Measurements from ENCODE around the gene CFAP299.
A peak's percentile ranks its signal among the peaks of the same experiment; 100 is the strongest.

Gene CFAP299

DNA sequence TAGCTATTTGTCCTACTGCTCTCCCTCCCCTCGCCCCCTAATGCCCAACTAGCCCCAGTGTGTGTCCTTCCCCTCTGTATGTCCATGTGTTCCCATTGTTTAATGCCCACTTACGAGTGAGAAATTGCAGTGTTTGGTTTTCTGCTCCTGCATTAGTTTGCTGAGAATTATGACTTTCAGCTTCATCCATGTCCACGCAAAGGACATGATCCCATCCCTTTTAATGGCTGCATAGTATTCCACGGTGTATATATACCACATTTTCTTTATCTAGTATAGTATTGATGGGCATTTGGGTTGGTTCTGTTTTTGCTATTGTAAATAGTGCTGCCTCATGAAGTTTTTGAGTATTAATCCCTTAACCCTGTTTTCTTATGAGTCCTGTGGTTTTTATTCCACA lies 33.6 kb upstream of the CFAP299 start:
- in situ Hi-C loops (cut with HindIII; ENCODE audit: low pct_ligation_motif_present, low sequenced_read_pairs): no loop called here
- no peaks in the 10 kb centered on the region for H3K36me3 ChIP-seq (replicated peaks)
- DNase-seq: no peak
- H3K27ac ChIP-seq: no peak overlapping the region
- H3K4me3 ChIP-seq (ENCODE audit: low read depth, low read length): no peak overlapping the region
- no peaks in the 10 kb centered on the region for H3K27me3 ChIP-seq (replicated peaks)
- TF ChIP-seq, protein P1, sequence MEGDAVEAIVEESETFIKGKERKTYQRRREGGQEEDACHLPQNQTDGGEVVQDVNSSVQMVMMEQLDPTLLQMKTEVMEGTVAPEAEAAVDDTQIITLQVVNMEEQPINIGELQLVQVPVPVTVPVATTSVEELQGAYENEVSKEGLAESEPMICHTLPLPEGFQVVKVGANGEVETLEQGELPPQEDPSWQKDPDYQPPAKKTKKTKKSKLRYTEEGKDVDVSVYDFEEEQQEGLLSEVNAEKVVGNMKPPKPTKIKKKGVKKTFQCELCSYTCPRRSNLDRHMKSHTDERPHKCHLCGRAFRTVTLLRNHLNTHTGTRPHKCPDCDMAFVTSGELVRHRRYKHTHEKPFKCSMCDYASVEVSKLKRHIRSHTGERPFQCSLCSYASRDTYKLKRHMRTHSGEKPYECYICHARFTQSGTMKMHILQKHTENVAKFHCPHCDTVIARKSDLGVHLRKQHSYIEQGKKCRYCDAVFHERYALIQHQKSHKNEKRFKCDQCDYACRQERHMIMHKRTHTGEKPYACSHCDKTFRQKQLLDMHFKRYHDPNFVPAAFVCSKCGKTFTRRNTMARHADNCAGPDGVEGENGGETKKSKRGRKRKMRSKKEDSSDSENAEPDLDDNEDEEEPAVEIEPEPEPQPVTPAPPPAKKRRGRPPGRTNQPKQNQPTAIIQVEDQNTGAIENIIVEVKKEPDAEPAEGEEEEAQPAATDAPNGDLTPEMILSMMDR (IDR thresholded peaks at IDR 0.05; ENCODE audit: low read depth, low read length, missing control alignments): no peak

GRCh38 chr4:80302616-80303223 lies 32.8 kb upstream of the CFAP299 start:
- no peak overlapping the region for H3K4me3 ChIP-seq (ENCODE audit: low read depth, low read length)
- H3K36me3 ChIP-seq (replicated peaks): no peaks in the 10 kb centered on the region
- H3K27me3 ChIP-seq (replicated peaks): no peaks in the 10 kb centered on the region
- no peak for DNase-seq
- no peak overlapping the region for H3K27ac ChIP-seq
- in situ Hi-C loops (cut with HindIII; ENCODE audit: low pct_ligation_motif_present, low sequenced_read_pairs): no loop called here
- TF ChIP-seq, protein P1 (IDR thresholded peaks at IDR 0.05; ENCODE audit: low read depth, low read length, missing control alignments): no peak

DNA sequence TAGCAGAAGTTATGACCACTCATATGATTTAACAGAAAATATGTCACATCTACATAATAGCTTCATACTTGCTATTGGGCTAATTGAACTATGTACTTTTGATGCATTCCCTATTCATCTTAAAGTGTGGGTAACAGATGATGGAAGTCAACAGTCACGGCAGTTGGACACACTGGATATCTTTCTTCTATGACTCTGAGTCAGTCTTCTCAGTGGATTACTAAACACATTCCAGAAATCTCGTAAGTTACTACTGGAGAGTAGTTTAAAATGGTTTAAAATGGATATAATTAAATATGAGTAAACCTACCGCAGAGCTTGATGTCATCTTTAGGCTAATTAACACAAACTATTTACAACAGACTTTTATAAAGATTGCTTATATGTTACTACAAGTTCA lies 30.1 kb upstream of the CFAP299 start:
- Histone ChIP-seq H3K27me3 (replicated peaks) (no peaks in the 10 kb centered on the region), H3K4me3 (ENCODE audit: low read depth, low read length) (no peak overlapping the region), H3K36me3 (replicated peaks) (no peaks in the 10 kb centered on the region), H3K27ac (peak overlapping the region; percentile 87)
- DNase-seq: peak; percentile 45
- TF ChIP-seq, protein P1 (IDR thresholded peaks at IDR 0.05; ENCODE audit: low read depth, low read length, missing control alignments): no peak
- in situ Hi-C loops (cut with HindIII; ENCODE audit: low pct_ligation_motif_present, low sequenced_read_pairs): no loop called here

- Histone ChIP-seq H3K36me3 (replicated peaks) (no peaks in the 10 kb centered on the region), H3K4me3 (ENCODE audit: low read depth, low read length) (no peak overlapping the region), H3K27me3 (replicated peaks) (no peaks in the 10 kb centered on the region), H3K27ac (peak overlapping the region; percentile 87)
- TF ChIP-seq, protein P1 (IDR thresholded peaks at IDR 0.05; ENCODE audit: low read depth, low read length, missing control alignments): no peak
- in situ Hi-C loops (cut with HindIII; ENCODE audit: low pct_ligation_motif_present, low sequenced_read_pairs): no loop called here
- DNase-seq: no peak
These were observed 29.3 kb upstream of the CFAP299 start for GRCh38 chr4:80306260-80306659.

DNA sequence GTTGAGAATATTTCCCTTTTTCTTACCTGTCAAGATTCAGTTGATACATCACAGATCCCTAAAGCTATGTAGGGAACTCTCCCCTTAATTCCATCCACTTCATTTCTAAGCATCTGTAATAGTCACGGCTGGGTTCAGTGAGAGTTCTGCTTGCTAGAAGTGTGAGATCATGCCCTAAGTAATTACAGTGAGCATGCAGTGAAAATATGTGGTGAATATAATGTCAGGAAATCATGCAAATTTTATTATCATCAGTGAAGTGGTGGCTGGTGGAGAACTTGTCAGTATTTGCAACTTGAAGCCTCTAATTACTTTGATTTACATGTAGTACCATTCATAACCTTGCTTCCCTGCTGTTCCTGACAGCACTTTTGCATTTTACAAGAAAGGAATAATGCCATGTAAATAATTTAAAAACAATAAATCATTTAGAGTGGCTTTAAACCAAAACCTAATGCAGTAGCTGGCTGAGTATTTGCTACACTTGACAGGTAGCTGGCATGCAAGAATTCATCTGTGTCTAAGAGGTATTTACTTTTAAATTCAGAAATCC lies 28.3 kb upstream of the CFAP299 start:
- no peaks in the 10 kb centered on the region for H3K27me3 ChIP-seq (replicated peaks)
- TF ChIP-seq, protein P1 (IDR thresholded peaks at IDR 0.05; ENCODE audit: low read depth, low read length, missing control alignments): no peak
- H3K36me3 ChIP-seq (replicated peaks): no peaks in the 10 kb centered on the region
- H3K27ac ChIP-seq: peak overlapping the region; percentile 87
- DNase-seq: peak; percentile 41
- no peak overlapping the region for H3K4me3 ChIP-seq (ENCODE audit: low read depth, low read length)
- in situ Hi-C loops (cut with HindIII; ENCODE audit: low pct_ligation_motif_present, low sequenced_read_pairs): no loop called here

All from brain microvascular endothelial cell (primary cell).